Activated CD4-positive, alpha-beta T cell treated with anti-CD3 and anti-CD28 coated beads, Interleukin-2, amount 10 ng/mL, durations not matched to agents 24 days and 14 days (primary cell): ENCODE results near the gene CNGB1. TPM values are rescaled to one million over a fixed set of nuclear protein-coding genes. Genes with fewer than 3 reads are reported as not detected.
A peak's percentile ranks its signal among the peaks of the same experiment; 100 is the strongest.
"Not testable (repeated sequence)": the region's sequence is repeated elsewhere in the genome, so short reads cannot be mapped to it uniquely, and the experiment has no call there.

Experiments
- DNase-seq: peaks from one replicate; pipeline ENCODE4 v3.0.0; 2022
- H3K27ac Mint-ChIP-seq: one replicate; pipeline ENCODE4 v1.8.0; 2022; ENCODE audit warnings: mild to moderate bottlenecking, mixed read lengths
- H3K27me3 Mint-ChIP-seq: one replicate; pipeline ENCODE4 v1.8.0; 2022; ENCODE audit warnings: mixed read lengths
- H3K36me3 Mint-ChIP-seq: one replicate; pipeline ENCODE4 v1.8.0; 2022; ENCODE audit warnings: low read depth, mild to moderate bottlenecking, mixed read lengths
- H3K4me1 Mint-ChIP-seq: one replicate; pipeline ENCODE4 v1.8.0; 2021; ENCODE audit warnings: mixed read lengths
- H3K4me3 Mint-ChIP-seq: one replicate; pipeline ENCODE4 v1.8.0; 2022; ENCODE audit warnings: mild to moderate bottlenecking, moderate library complexity, mixed read lengths
- H3K9me3 Mint-ChIP-seq: one replicate; pipeline ENCODE4 v1.8.0; 2021; ENCODE audit warnings: mixed read lengths
- intact Hi-C: fragments of 100-400 bp; cut with micrococcal nuclease; formaldehyde crosslinking; loops from one replicate; pipeline ENCODE4 v1.15.1; 2023
- total RNA-seq: library from RNA; stranded (reverse); gene quantifications from 2 replicates; pipeline ENCODE4 v1.2.3, GENCODE V29; 2022

The CNGB1 gene
- total RNA-seq, result not detected in 2 replicates

- Mint-ChIP-seq H3K27ac (no peak within 1 kb of the TSS), H3K27me3 (peaks cover 1% of the 10 kb centered on the region), H3K36me3 (no peaks in the 10 kb centered on the region), H3K4me1 (peaks cover 5% of the 10 kb centered on the region), H3K4me3 (no peak within 1 kb of the TSS), H3K9me3 (no peaks in the 10 kb centered on the region)
- intact Hi-C loops, result no loop called here
- no peak for DNase-seq
Observed at GRCh38 chr16:57970970-57971369, at the start of gene CNGB1. Gene CNGB1 (minus strand): TSS chr16:57971128. CDS start chr16:57967286, 3,842 bp downstream.

GRCh38 chr16:58019866-58020538 is 49.1 kb upstream of the CNGB1 start:
- Mint-ChIP-seq H3K4me3 (no peak overlapping the region), H3K27me3 (peaks cover 6% of the 10 kb centered on the region), H3K9me3 (no peaks in the 10 kb centered on the region), H3K4me1 (peaks cover 13% of the 10 kb centered on the region), H3K27ac (peak overlapping the region; percentile 13), H3K36me3 (peaks cover 7% of the 10 kb centered on the region)
- intact Hi-C loops, result loop anchor here (5.0 kb wide), 2 partner anchors 177 to 282 kb away; partner anchors contain the start of gene CSNK2A2
- no peak for DNase-seq

- DNase-seq, result no peak
- intact Hi-C loops, result no loop called here
- no peak overlapping the region for H3K4me3 Mint-ChIP-seq
- H3K36me3 Mint-ChIP-seq, result peaks cover 7% of the 10 kb centered on the region
- peaks cover 7% of the 10 kb centered on the region for H3K4me1 Mint-ChIP-seq
- H3K27me3 Mint-ChIP-seq, result no peaks in the 10 kb centered on the region
- H3K9me3 Mint-ChIP-seq, result no peaks in the 10 kb centered on the region
- no peak overlapping the region for H3K27ac Mint-ChIP-seq
Observed at GRCh38 chr16:58018803-58019202, 47.9 kb upstream of the CNGB1 start.

GRCh38 chr16:58016840-58017446 is 46.0 kb upstream of the CNGB1 start:
- no peak overlapping the region for H3K4me3 Mint-ChIP-seq
- peaks cover 7% of the 10 kb centered on the region for H3K4me1 Mint-ChIP-seq
- DNase-seq, result no peak
- H3K36me3 Mint-ChIP-seq, result peaks cover 7% of the 10 kb centered on the region
- H3K27ac Mint-ChIP-seq, result no peak overlapping the region
- no peaks in the 10 kb centered on the region for H3K27me3 Mint-ChIP-seq
- no peaks in the 10 kb centered on the region for H3K9me3 Mint-ChIP-seq
- intact Hi-C loops, result no loop called here

- Mint-ChIP-seq H3K27me3 (no peaks in the 10 kb centered on the region), H3K36me3 (peaks cover 11% of the 10 kb centered on the region), H3K9me3 (no peaks in the 10 kb centered on the region), H3K4me1 (no peaks in the 10 kb centered on the region), H3K4me3 (no peak overlapping the region), H3K27ac (no peak overlapping the region)
- intact Hi-C loops, result no loop called here
- DNase-seq, result no peak
Observed at GRCh38 chr16:58013201-58013956, 42.5 kb upstream of the CNGB1 start.

GRCh38 chr16:58012481-58012880 is 41.6 kb upstream of the CNGB1 start:
- Mint-ChIP-seq H3K4me1 (no peaks in the 10 kb centered on the region), H3K36me3 (peaks cover 14% of the 10 kb centered on the region), H3K4me3 (no peak overlapping the region), H3K27me3 (no peaks in the 10 kb centered on the region), H3K9me3 (no peaks in the 10 kb centered on the region), H3K27ac (no peak overlapping the region)
- intact Hi-C loops, result no loop called here
- no peak for DNase-seq

GRCh38 chr16:58011652-58012051 is 40.7 kb upstream of the CNGB1 start:
- no peaks in the 10 kb centered on the region for H3K27me3 Mint-ChIP-seq

GRCh38 chr16:58010886-58011285 is 40.0 kb upstream of the CNGB1 start:
- peaks cover 25% of the 10 kb centered on the region for H3K36me3 Mint-ChIP-seq
- intact Hi-C loops, result no loop called here
- no peak overlapping the region for H3K4me3 Mint-ChIP-seq
- no peaks in the 10 kb centered on the region for H3K9me3 Mint-ChIP-seq
- H3K27me3 Mint-ChIP-seq, result no peaks in the 10 kb centered on the region
- H3K27ac Mint-ChIP-seq, result no peak overlapping the region
- no peaks in the 10 kb centered on the region for H3K4me1 Mint-ChIP-seq
- DNase-seq, result no peak

More at GRCh38 chr16:58011652-58012051, 40.7 kb upstream of the CNGB1 start:
- no peaks in the 10 kb centered on the region for H3K9me3 Mint-ChIP-seq
- no peak overlapping the region for H3K27ac Mint-ChIP-seq
- H3K4me3 Mint-ChIP-seq, result no peak overlapping the region
- peaks cover 20% of the 10 kb centered on the region for H3K36me3 Mint-ChIP-seq
- no peak for DNase-seq
- intact Hi-C loops, result no loop called here
- no peaks in the 10 kb centered on the region for H3K4me1 Mint-ChIP-seq

- no peak overlapping the region for H3K27ac Mint-ChIP-seq
- intact Hi-C loops, result no loop called here
- H3K9me3 Mint-ChIP-seq, result no peaks in the 10 kb centered on the region
- no peaks in the 10 kb centered on the region for H3K4me1 Mint-ChIP-seq
- H3K27me3 Mint-ChIP-seq, result no peaks in the 10 kb centered on the region
- no peak for DNase-seq
- H3K4me3 Mint-ChIP-seq, result no peak overlapping the region
- H3K36me3 Mint-ChIP-seq, result peaks cover 27% of the 10 kb centered on the region
Observed at GRCh38 chr16:58009856-58010416, 39.0 kb upstream of the CNGB1 start.

- not testable (repeated sequence) for H3K27me3 Mint-ChIP-seq, DNase-seq, H3K4me3 Mint-ChIP-seq, H3K27ac Mint-ChIP-seq, H3K9me3 Mint-ChIP-seq
- Mint-ChIP-seq H3K36me3 (peaks cover 42% of the 10 kb centered on the region), H3K4me1 (peaks cover 17% of the 10 kb centered on the region)
- intact Hi-C loops, result loop anchor here (1.0 to 2.0 kb wide), 2 partner anchors 105 to 428 kb away; no protein-coding TSS in a partner anchor
Observed at GRCh38 chr16:58004736-58005135, 33.8 kb upstream of the CNGB1 start.

- Mint-ChIP-seq H3K9me3 (no peaks in the 10 kb centered on the region), H3K27ac (no peak overlapping the region), H3K27me3 (no peaks in the 10 kb centered on the region)
Observed at GRCh38 chr16:58002936-58003335, 32.0 kb upstream of the CNGB1 start.

GRCh38 chr16:58002416-58002800 is 31.5 kb upstream of the CNGB1 start:
- H3K4me1 Mint-ChIP-seq, result peaks cover 34% of the 10 kb centered on the region
- H3K36me3 Mint-ChIP-seq, result peaks cover 41% of the 10 kb centered on the region
- no peak overlapping the region for H3K27ac Mint-ChIP-seq
- peak overlapping the region; percentile 53 for H3K4me3 Mint-ChIP-seq
- no peaks in the 10 kb centered on the region for H3K27me3 Mint-ChIP-seq
- no peaks in the 10 kb centered on the region for H3K9me3 Mint-ChIP-seq
- intact Hi-C loops, result no loop called here
- no peak for DNase-seq

More at GRCh38 chr16:58002936-58003335, 32.0 kb upstream of the CNGB1 start:
- intact Hi-C loops, result no loop called here
- H3K4me1 Mint-ChIP-seq, result peaks cover 32% of the 10 kb centered on the region
- no peak for DNase-seq
- H3K4me3 Mint-ChIP-seq, result no peak overlapping the region
- H3K36me3 Mint-ChIP-seq, result peaks cover 41% of the 10 kb centered on the region

- DNase-seq, result no peak
- intact Hi-C loops, result loop anchor here (1.0 to 2.0 kb wide), 5 partner anchors 18 to 267 kb away; partner anchors contain the start of genes CFAP20, KATNB1 and MMP15
- Mint-ChIP-seq H3K9me3 (no peaks in the 10 kb centered on the region), H3K4me3 (peak overlapping the region; percentile 96), H3K27me3 (no peaks in the 10 kb centered on the region), H3K27ac (no peak overlapping the region), H3K4me1 (peaks cover 34% of the 10 kb centered on the region), H3K36me3 (peaks cover 41% of the 10 kb centered on the region)
Observed at GRCh38 chr16:58001781-58002415, 31.0 kb upstream of the CNGB1 start.
